Neural progenitor cell (in vitro differentiated cells): ENCODE results near the gene POC5.

Source experiments
- EZH2 ChIP-seq: fragments of 200-600 bp; sonication (generic); IDR thresholded peaks from 2 replicates; pipeline ENCODE4 v1.6.1; 2017; ENCODE audit warnings: antibody characterized with exemption, mild to moderate bottlenecking, moderate library complexity
- TF ChIP-seq, protein P1 (sequence below): fragments of 200-600 bp; sonication (generic); IDR thresholded peaks from 2 replicates; pipeline ENCODE4 v1.5.1; 2017; ENCODE audit warnings: antibody characterized with exemption, mild to moderate bottlenecking

DNA sequence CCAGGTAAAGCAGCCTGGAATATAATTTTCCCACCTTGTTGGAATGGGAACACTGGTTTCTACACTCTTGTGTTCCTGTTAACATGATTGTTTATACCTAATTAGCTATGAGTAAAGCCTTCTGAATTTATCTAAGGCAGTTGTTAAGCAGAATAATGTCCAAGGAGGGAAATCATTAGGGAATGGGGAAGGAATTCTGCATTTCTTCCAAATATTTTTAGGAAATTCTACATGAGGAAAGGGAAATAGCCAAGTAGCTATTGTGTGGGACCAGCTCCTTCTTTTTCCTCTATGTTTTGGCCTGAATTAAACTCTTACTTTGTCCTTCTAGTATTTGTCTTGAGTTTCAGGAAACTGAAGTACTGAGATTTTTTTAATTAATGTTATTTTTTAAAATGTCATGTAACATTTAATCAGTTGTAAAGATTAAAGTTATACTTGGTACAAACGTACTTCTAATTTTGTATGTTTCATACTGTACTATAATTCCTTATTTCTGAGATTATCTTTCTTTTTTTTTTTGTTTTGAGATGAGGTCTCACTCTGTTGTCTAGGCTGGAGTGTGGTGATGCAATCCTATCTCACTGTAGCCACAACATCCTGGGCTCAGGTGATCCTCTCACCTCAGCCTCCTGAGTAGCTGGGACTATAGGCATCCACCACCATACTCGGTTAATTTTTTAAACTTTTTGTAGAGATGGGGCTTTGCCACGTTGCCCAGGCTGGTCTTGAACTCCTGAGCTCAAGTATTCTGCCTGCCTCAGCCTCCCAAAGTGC lies 77.5 kb downstream of the POC5 start:
- TF ChIP-seq, protein P1, sequence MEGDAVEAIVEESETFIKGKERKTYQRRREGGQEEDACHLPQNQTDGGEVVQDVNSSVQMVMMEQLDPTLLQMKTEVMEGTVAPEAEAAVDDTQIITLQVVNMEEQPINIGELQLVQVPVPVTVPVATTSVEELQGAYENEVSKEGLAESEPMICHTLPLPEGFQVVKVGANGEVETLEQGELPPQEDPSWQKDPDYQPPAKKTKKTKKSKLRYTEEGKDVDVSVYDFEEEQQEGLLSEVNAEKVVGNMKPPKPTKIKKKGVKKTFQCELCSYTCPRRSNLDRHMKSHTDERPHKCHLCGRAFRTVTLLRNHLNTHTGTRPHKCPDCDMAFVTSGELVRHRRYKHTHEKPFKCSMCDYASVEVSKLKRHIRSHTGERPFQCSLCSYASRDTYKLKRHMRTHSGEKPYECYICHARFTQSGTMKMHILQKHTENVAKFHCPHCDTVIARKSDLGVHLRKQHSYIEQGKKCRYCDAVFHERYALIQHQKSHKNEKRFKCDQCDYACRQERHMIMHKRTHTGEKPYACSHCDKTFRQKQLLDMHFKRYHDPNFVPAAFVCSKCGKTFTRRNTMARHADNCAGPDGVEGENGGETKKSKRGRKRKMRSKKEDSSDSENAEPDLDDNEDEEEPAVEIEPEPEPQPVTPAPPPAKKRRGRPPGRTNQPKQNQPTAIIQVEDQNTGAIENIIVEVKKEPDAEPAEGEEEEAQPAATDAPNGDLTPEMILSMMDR, result no peak
- TF ChIP-seq EZH2, result no peak
